Heart left ventricle (tissue), 16 donors: ENCODE data around the gene ZNF692. TPM values are rescaled to one million over a fixed set of nuclear protein-coding genes. Genes with fewer than 3 reads are reported as not detected.

Experiments
- ATAC-seq, 4 donors: fragments of 200-7000 bp; cut with Tn5 transposase; one replicate each; pipeline ENCODE4 v1.9.1; 2020 to 2022; ENCODE audit warnings: moderate library complexity in 4 of 4, mild to moderate bottlenecking in 3 of 4, moderate number of reproducible peaks in 1 of 4
- DNase-seq, 5 donors: peaks; one replicate each; pipeline ENCODE4 v3.0.0-alpha.2; 2020
- H3K27ac ChIP-seq, 12 donors: fragments of 200-600 bp; sonication (generic) in 4 of 12; one replicate each; pipeline versions ENCODE4 v1.5.0 to v1.8.0; 2016 to 2022; ENCODE audit warnings: mild to moderate bottlenecking in 2 of 12
- H3K27me3 ChIP-seq, 9 donors: fragments of 200-600 bp; sonication (generic) in 2 of 9; one replicate each; pipeline versions ENCODE4 v1.5.1 to v1.8.0; 2016 to 2022; ENCODE audit warnings: mild to moderate bottlenecking in 3 of 9
- H3K36me3 ChIP-seq, 9 donors: fragments of 200-600 bp; sonication (generic) in 2 of 9; one replicate each; pipeline versions ENCODE4 v1.5.0 to v1.8.0; 2018 to 2022; ENCODE audit warnings: mild to moderate bottlenecking in 2 of 9
- H3K4me1 ChIP-seq, 12 donors: fragments of 200-600 bp; sonication (generic) in 4 of 12; one replicate each; pipeline versions ENCODE4 v1.5.0 to v1.8.0; 2016 to 2022; ENCODE audit warnings: mild to moderate bottlenecking in 3 of 12
- H3K4me3 ChIP-seq, 12 donors: fragments of 200-600 bp; sonication (generic) in 4 of 12; one replicate each; pipeline versions ENCODE4 v1.5.0 to v1.8.0; 2017 to 2022; ENCODE audit warnings: mild to moderate bottlenecking in 9 of 12, moderate library complexity in 4 of 12
- H3K9me3 ChIP-seq, 12 donors: fragments of 200-600 bp; sonication (generic) in 4 of 12; one replicate each; pipeline versions ENCODE4 v1.5.0 to v1.8.0; 2016 to 2022; ENCODE audit warnings: mild to moderate bottlenecking in 1 of 12
- CTCF ChIP-seq, 12 donors: fragments of 200-600 bp; sonication (generic) in 4 of 12; IDR thresholded peaks; one replicate each; pipeline versions ENCODE4 v1.5.0 to v1.8.0; 2018 to 2022; ENCODE audit warnings: antibody characterized with exemption in 12 of 12, mild to moderate bottlenecking in 5 of 12
- POLR2A ChIP-seq, 2 donors: fragments of 450-650 bp; IDR thresholded peaks; one replicate each; pipeline ENCODE4 v1.6.1; 2017; ENCODE audit warnings: antibody characterized with exemption in 2 of 2, mild to moderate bottlenecking in 2 of 2, moderate library complexity in 2 of 2
- WGBS, 4 donors: extraction: QIAGEN DNeasy Blood & Tissue Kit in 2 of 4; methylation state at CpG; one replicate each; pipeline versions ENCODE4 v1.1.5 to v1.1.7; 2013 to 2018; 5-methylcytosine and 5-hydroxymethylcytosine counted together
- intact Hi-C, 10 donors: fragments of 100-400 bp; cut with DNase I; formaldehyde crosslinking; loops; one replicate each; pipeline versions ENCODE4 v1.11.1 to v1.14.2; 2022
- microRNA-seq, 4 donors: library from miRNA; unstranded; fragments of <30 nt; microRNA quantifications; one replicate each; pipeline versions ENCODE4 to v1.2.0, GENCODE V29; 2017 to 2020
- polyA plus RNA-seq, 2 donors: library from polyadenylated mRNA; stranded (reverse); fragments of 200-250 nt; gene quantifications; one replicate each; pipeline ENCODE4 v1.2.3, GENCODE V29; 2013
- total RNA-seq, 9 donors: library from RNA; depleted of rRNA in 2 of 9; stranded (reverse); fragments of >200 nt in 2 of 9; fragmentation: NEBNext Ultra II Directional in 3 of 9; extraction: Animal tissue kit (Norgen Biotek cat#: 25700) in 3 of 9; gene quantifications; one replicate each; pipeline versions ENCODE4 v1.1.0 to v1.2.4, GENCODE V29; 2016 to 2023
- donor health status: ischemic (EF 13 %, LVEDD 7.1; RV severe dilation, severe dysfunction).
- donor health status: healthy with polysubstance abuse.
- donor health status: DM: no; HTN: yes; CAD: no.
- donor health status: DM: no; HTN: no; CAD: no.
- donor health status: ischemic (EF 25% LVEDD 6.9; RV normal size, moderate dysfunction).
- donor health status: ischemic (EF 25% LVEDD 5.7; RV mildly dilated, moderate dysfunction).
- donor health status: healthy.
- donor health status: DM: yes; HTN: yes; CAD: no.
- donor health status: ischemic (EF 35%, LVEDD 5.7; RV mildly dilated, moderate dysfunction).
- donor health status: nonischemic (EF 11% LVEDD 7.7; RV severe dilation, severe dysfunction).
- donor health status: DM: yes; HTN: yes; CAD: no.
- donor health status: PGD.
- donor health status: ischemic (EF 29% LVEDD 5.4; RV normal size, mild dysfunction).
- donor health status: nonischemic (EF 23%, LVEDD 6.1; RV moderate dilation, normal function).

Gene ZNF692
- total and polyA plus RNA-seq, 11 donors: 7.4 to 32.4 (median 14.8) TPM

- intact Hi-C loops: no loop called here
- TF ChIP-seq POLR2A (IDR thresholded peaks at IDR 0.05) (no peak), CTCF (IDR thresholded peaks at IDR 0.05) (no peak)
- Histone ChIP-seq H3K4me3 (no peak overlapping the region), H3K36me3 (no peaks in the 10 kb centered on the region), H3K27ac (no peak overlapping the region), H3K9me3 (peaks cover 0 to 11% (median 0%) of the 10 kb centered on the region in 12 donors), H3K4me1 (peaks cover 0 to 16% (median 0%) of the 10 kb centered on the region in 12 donors), H3K27me3 (peaks cover 0 to 18% (median 0%) of the 10 kb centered on the region in 9 donors)
- no peak for DNase-seq
- ATAC-seq: no peak
- WGBS, 4 donors: 75 to 81% (median 76%) methylated on average over 3 of the region's 3 CpGs
Measured at GRCh38 chr1:248800459-248800858, 58.4 kb downstream of the ZNF692 start.

Small RNAs within 50 kb of the gene (microRNA-seq; reads per million reads assigned to microRNA genes)
- gene MIR3124: 6.0 to 15.1 (median 9.8) reads per million in 4 donors

Other genes with a start within 250 kb of the ZNF692 start
- not detected for gene OR2T11, start 224.0 kb downstream of the ZNF692 start, total RNA-seq
- not detected for gene OR2T11, start 224.0 kb downstream of the ZNF692 start, polyA plus RNA-seq
- gene OR2T35, start 213.8 kb downstream of the ZNF692 start, total RNA-seq: not detected
- gene OR2T35, start 213.8 kb downstream of the ZNF692 start, polyA plus RNA-seq: not detected
- gene OR2T27, start 203.6 kb downstream of the ZNF692 start, total RNA-seq: not detected
- gene OR2T27, start 203.6 kb downstream of the ZNF692 start, polyA plus RNA-seq: not detected
- gene OR14I1, start 156.3 kb downstream of the ZNF692 start, total RNA-seq: not detected
- gene OR14I1, start 156.3 kb downstream of the ZNF692 start, polyA plus RNA-seq: not detected
- gene LYPD8, start 103.3 kb downstream of the ZNF692 start, total RNA-seq: not detected
- gene LYPD8, start 103.3 kb downstream of the ZNF692 start, polyA plus RNA-seq: not detected
- gene SH3BP5L, start 33.2 kb downstream of the ZNF692 start, total RNA-seq: 10 to 100 TPM; 15.8 to 47.1 (median 19.3) TPM
- 10 to 100 TPM; 17.9 to 51.1 TPM for gene SH3BP5L, start 33.2 kb downstream of the ZNF692 start, polyA plus RNA-seq
- gene ZNF672, start 20.9 kb downstream of the ZNF692 start, total RNA-seq: 10 to 100 TPM; 27.9 to 63.8 (median 37.8) TPM
- 10 to 100 TPM; 20.5 to 50.1 TPM for gene ZNF672, start 20.9 kb downstream of the ZNF692 start, polyA plus RNA-seq
- 1 to 10 TPM; 1.5 to 3.9 (median 2.6) TPM for gene PGBD2, start 47.1 kb upstream of the ZNF692 start, total RNA-seq
- 1 to 10 TPM; 2.1 TPM for gene PGBD2, start 47.1 kb upstream of the ZNF692 start, polyA plus RNA-seq